ENCODE measurements around the gene PDE11A.

Gene PDE11A

GRCh38 chr2:178066890-178067669, 5.5 kb downstream of the PDE11A start:
- no peak for TF ChIP-seq CTCF (IDR thresholded peaks at IDR 0.05; ENCODE audit: insufficient read depth, low read length, poor library complexity, severe bottlenecking)
- TF ChIP-seq EZH2phosphoT487 (conservative IDR thresholded peaks at IDR 0.05; ENCODE audit: low read length): no peak
- Histone ChIP-seq H2AFZ (ENCODE audit: low read depth, low read length, severe bottlenecking) (no peak overlapping the region), H3F3A (ENCODE audit: insufficient read depth) (no peaks in the 10 kb centered on the region), H3K4me3 (ENCODE audit: insufficient read depth, low read length, poor library complexity, severe bottlenecking) (no peak overlapping the region), H3K79me2 (ENCODE audit: insufficient read depth, low read length) (no peaks in the 10 kb centered on the region), H3K9ac (ENCODE audit: low read length) (no peak overlapping the region), H3K27ac (ENCODE audit: low read depth, low read length) (no peak overlapping the region), H3K27me3 (ENCODE audit: low read length) (no peaks in the 10 kb centered on the region), H3K9me3 (ENCODE audit: insufficient read depth, low read length) (no peaks in the 10 kb centered on the region), H3K36me3 (ENCODE audit: low read length) (no peaks in the 10 kb centered on the region), H3K9me2 (replicated peaks; ENCODE audit: insufficient read depth, low read length) (no peaks in the 10 kb centered on the region), H4K20me1 (ENCODE audit: low read depth, low read length) (no peaks in the 10 kb centered on the region), H3K4me2 (ENCODE audit: low read depth, low read length, poor library complexity, severe bottlenecking) (no peak overlapping the region)

GRCh38 chr2:178066324-178066723, 6.3 kb downstream of the PDE11A start:
- Histone ChIP-seq H3K27me3 (ENCODE audit: low read length) (no peaks in the 10 kb centered on the region), H2AFZ (ENCODE audit: low read depth, low read length, severe bottlenecking) (no peak overlapping the region), H3K4me3 (ENCODE audit: insufficient read depth, low read length, poor library complexity, severe bottlenecking) (no peak overlapping the region), H3K9me2 (replicated peaks; ENCODE audit: insufficient read depth, low read length) (no peaks in the 10 kb centered on the region), H3K79me2 (ENCODE audit: insufficient read depth, low read length) (no peaks in the 10 kb centered on the region), H4K20me1 (ENCODE audit: low read depth, low read length) (no peaks in the 10 kb centered on the region), H3K36me3 (ENCODE audit: low read length) (no peaks in the 10 kb centered on the region), H3K9ac (ENCODE audit: low read length) (no peak overlapping the region), H3K4me2 (ENCODE audit: low read depth, low read length, poor library complexity, severe bottlenecking) (no peak overlapping the region), H3F3A (ENCODE audit: insufficient read depth) (no peaks in the 10 kb centered on the region), H3K27ac (ENCODE audit: low read depth, low read length) (no peak overlapping the region), H3K9me3 (ENCODE audit: insufficient read depth, low read length) (no peaks in the 10 kb centered on the region)
- no peak for TF ChIP-seq EZH2phosphoT487 (conservative IDR thresholded peaks at IDR 0.05; ENCODE audit: low read length)
- TF ChIP-seq CTCF (IDR thresholded peaks at IDR 0.05; ENCODE audit: insufficient read depth, low read length, poor library complexity, severe bottlenecking): no peak

GRCh38 chr2:178059681-178060080, 12.9 kb downstream of the PDE11A start:
- H2AFZ ChIP-seq (ENCODE audit: low read depth, low read length, severe bottlenecking): no peak overlapping the region
- TF ChIP-seq EZH2phosphoT487 (conservative IDR thresholded peaks at IDR 0.05; ENCODE audit: low read length) (no peak), CTCF (IDR thresholded peaks at IDR 0.05; ENCODE audit: insufficient read depth, low read length, poor library complexity, severe bottlenecking) (no peak)
- H3K36me3 ChIP-seq (ENCODE audit: low read length): no peaks in the 10 kb centered on the region
- H3K27ac ChIP-seq (ENCODE audit: low read depth, low read length): no peak overlapping the region
- no peaks in the 10 kb centered on the region for H4K20me1 ChIP-seq (ENCODE audit: low read depth, low read length)
- H3K9me3 ChIP-seq (ENCODE audit: insufficient read depth, low read length): no peaks in the 10 kb centered on the region
- no peak overlapping the region for H3K4me2 ChIP-seq (ENCODE audit: low read depth, low read length, poor library complexity, severe bottlenecking)
- no peak overlapping the region for H3K9ac ChIP-seq (ENCODE audit: low read length)
- H3K79me2 ChIP-seq (ENCODE audit: insufficient read depth, low read length): no peaks in the 10 kb centered on the region
- no peak overlapping the region for H3K4me3 ChIP-seq (ENCODE audit: insufficient read depth, low read length, poor library complexity, severe bottlenecking)
- H3K9me2 ChIP-seq (replicated peaks; ENCODE audit: insufficient read depth, low read length): no peaks in the 10 kb centered on the region
- H3K27me3 ChIP-seq (ENCODE audit: low read length): no peaks in the 10 kb centered on the region
- H3F3A ChIP-seq (ENCODE audit: insufficient read depth): no peaks in the 10 kb centered on the region

Measured in SU-DHL-6 (cell line).